Activated CD4-positive, alpha-beta T cell treated with anti-CD3 and anti-CD28 coated beads, Interleukin-2, amount 50 U/mL, for 4 hours (primary cell): ENCODE measurements around the gene CZIB.

ENCODE experiments used
- DNase-seq, 2 experiments: peaks; one replicate each; pipeline ENCODE4 v3.0.0-alpha.2; 2020

Gene CZIB

DNA sequence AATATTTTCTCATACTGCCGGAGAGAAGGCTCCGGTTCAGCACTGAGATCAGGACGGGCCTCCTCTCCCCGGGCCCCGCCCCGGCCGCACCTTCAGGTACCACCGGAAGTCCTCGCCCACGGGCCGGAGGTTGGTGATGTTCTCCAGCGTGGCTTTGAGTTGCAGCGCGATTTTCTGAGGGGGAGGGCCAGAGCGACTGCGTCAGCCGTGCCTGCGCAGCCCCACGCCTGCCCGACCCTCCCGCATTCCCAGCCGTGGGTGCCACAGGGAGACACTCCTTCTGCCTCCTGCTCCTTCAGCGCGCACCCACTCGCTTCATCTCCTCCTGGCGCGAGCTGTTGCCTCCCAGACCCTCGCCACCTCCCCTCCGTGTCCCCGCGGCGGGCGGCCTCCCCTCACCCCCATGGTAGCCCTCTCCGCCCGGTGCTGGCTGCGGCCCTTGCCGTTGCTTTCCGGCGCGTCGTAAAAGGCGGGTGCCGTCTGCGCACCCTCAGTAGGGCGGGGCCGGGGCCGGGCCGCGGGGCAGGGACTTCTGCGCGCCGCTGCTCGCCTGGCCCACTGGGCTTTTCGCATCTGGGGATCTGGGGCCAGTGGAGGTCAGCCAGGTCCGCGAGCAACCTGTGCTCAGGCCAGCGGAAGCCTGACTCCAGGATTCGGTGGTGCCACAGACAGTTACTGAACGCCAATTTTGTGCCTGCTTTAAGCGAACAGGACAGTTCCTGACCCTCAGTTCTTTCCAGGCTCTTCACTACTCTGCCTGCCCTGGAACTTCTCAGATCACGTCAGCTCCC is at the start of gene CZIB:
CZIB (minus strand) TSS at position 464 of the 791 bp plus-strand sequence; CDS start at position 405, 59 bp downstream.
- DNase-seq: peak; percentile 88 to 90

DNA sequence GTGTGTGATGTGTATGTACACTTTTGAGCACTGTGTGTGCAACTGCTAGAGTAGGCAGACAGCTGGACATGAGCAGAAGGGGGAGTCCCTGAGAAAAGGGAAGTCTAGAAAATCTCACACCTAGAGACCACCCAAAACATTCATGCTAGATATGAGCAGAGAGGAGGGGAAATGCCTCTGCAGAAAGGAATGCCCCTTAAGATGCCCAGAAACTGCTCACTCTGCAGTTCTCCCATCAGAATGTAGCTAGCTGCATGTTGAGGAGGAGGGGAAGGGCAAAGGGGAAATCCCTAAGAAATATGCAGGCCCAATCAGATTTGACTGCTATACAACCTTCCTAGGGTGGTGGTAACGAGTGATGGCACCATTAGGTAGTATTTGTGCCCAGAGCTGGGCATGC is 49.7 kb upstream of the CZIB start:
- DNase-seq: no peak

DNA sequence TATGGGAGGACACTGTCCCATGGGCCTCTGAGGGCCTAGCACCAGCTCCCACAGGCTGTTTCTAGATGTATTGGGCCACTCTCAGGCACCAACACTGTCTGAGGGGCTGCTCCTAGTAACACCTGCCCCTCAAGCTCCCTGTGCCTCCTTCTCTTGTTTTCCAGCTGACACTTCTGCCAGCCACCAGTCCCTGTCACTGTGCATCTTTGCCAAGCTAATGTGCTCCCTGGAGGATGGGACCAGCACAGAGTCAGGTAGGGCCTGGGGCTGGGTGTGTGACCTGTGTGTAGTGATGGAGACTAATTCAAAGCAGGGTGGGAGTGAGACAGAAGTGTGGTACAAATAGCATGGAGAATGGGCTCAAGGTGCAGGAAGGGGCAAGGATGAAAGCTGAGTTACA is 47.3 kb upstream of the CZIB start:
- no peak for DNase-seq

DNA sequence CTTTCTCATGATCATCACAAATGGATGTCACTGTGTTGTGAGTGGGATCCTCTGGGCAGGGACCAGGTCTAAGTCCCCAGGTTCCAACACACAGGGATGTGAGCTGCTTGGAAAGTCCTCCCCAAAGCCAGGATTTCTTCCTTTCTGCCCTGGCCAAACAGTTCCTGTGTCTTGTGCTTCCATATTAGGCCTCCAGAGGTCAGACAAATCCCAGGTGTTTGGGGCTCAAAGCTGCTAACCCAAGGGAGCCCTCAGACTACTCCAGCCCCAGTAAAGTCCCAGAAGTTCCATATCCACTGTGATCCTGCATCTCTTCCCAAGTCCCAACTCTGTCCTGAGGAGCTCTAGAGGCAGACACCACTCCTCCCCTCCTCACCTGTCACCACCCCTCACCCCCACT is 45.6 kb upstream of the CZIB start:
- DNase-seq: no peak

DNA sequence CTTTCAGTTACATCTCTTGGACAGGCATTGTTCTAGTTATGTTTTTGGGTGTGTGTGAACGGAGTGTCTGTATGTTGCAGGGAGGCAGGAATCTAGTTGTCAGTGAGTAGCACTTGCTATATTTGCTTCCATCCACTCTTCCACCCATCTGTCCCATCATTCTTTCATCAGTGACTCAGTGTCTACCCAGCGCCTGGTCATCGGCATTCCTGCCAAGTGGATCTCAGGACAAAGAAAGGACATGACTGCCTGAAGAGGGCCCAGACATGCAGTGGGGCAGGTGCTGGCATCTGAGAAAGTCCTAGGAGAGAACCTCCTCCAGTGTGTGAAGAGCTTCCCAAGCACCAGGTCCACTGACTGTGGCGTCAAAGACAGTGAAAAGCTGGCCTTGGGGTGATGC is 45.1 kb upstream of the CZIB start:
- DNase-seq: no peak

DNA sequence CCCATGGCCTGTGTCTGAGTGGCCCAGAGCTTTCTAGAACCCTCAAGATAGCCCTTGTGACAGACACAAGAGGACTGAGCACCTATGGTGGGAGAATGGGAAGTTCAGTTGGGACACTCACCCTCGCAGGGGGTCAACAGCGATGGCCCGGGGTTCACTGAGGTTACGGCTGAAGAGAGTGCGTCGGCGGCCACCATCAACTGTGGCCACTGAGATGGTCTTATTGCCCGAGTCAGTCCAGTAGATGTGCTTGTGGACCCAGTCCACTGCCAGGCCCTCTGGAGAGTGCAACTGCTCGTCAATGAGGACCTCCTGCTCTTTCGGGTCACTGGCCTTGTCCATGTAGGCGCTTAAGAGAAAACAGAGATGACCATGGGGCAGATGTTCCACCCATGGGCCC is 43.6 kb upstream of the CZIB start:
- DNase-seq: no peak

DNA sequence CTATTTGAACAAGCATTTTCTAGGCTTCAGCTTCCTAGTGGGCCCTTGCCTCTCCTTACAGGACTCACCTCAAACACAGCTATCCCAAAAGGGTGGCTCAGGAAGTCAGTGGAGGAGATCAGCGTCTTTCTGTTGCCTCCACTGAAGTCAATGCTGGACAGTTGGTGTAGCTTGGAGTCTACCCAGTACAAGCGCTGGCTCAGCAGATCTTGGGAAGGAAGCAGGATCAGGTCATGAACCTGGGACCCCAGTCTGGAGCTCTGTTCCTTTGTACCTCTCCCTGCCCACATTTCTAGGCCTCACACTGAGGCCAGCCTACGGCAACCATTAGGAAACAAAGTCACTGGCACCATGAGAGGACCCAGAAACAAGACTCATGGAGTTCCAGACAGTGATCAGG is 41.6 kb upstream of the CZIB start:
- no peak for DNase-seq

DNA sequence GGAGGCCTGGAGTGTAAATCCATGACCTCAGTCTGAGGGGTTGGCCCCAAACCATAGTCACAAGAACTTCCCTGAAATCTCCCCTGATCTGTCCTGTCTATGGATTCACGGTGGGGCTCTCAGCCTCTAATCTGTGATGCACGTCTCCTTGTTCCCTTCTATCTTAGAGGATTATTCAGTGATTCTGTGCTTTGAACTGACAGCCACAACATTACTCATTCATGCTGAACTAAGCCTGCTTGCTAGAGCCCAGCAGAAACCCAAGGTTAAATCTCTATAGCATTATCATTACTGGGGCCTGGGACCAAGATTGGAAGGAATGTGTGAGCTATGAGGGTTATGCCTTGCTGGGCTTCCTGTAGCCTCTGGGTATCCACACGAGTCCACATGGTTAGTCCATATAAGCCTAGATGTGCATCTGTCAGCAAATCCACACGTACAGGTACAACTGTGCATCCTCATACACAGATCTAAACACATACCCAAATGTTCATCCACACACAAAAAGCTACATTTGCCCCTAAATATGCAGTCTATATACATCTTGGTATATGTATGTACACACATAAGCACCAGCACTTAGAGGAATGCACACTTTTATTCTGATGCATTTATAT is 40.3 kb upstream of the CZIB start:
- no peak for DNase-seq

DNA sequence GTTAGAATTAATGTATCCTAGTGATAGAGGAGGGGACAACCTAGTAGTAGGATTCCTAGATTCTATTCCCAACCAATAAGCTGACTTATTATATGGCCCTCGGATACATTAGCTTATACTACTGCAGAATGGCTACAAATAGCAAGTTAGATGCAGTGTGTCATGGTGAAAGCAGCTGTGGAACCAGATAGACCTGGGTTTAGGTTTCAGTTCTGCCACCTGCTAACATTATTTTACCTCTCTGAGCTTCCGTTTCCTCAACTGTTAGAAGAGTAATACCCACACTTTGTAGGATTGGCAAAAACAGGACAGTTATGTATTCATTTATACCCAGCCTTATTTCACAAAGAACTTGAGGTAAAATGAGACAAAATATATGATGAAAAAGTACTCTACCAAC is 39.5 kb upstream of the CZIB start:
- DNase-seq: no peak

DNA sequence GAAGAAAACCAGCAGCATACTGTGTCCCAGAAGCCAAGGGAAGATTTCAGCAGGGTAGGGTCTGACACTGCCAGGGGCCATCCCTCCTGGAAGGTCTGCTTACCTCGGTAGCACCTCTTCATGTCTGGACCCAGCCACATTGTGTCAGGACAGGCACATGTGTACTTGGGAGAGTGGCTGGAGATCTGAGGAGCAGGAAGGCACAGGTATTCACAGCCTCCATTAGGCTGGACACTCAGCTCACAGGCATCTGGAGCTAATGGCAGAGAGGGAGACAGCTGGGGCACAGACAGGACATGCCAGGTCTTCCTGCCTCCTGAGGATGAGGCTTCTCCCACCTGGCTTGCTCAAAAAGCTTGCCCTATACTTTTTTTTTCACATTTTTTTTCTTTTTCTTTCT is 37.8 kb upstream of the CZIB start:
- no peak for DNase-seq

DNA sequence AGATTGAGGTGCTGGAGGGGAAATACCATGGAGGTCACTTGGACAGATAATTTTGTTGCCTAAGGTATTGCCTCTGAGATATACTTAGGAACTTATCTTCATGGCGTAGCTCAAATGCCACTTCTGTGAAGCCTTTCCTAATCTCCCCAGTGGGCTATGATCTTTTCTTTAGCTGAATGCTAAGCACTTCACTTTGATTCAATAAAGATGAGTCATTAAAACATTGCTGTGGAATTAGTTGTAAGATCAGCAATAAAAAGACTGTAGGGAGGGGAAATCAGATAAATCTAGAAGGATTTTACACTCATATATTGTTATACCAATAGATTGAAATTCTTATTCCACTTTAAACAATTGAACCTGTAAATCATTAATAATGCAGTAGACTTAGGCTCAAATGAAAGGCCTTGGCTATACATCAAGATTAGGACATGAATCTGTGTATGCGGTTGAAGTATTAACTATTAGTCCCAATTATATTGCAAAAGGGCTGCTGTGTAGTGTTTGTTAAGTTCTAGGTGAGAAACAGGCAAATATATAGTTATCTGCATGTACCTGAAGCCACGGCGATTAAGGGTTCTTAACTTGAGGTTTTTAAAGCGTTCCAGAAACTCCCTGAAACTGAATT is 37.1 kb upstream of the CZIB start:
- no peak for DNase-seq

DNA sequence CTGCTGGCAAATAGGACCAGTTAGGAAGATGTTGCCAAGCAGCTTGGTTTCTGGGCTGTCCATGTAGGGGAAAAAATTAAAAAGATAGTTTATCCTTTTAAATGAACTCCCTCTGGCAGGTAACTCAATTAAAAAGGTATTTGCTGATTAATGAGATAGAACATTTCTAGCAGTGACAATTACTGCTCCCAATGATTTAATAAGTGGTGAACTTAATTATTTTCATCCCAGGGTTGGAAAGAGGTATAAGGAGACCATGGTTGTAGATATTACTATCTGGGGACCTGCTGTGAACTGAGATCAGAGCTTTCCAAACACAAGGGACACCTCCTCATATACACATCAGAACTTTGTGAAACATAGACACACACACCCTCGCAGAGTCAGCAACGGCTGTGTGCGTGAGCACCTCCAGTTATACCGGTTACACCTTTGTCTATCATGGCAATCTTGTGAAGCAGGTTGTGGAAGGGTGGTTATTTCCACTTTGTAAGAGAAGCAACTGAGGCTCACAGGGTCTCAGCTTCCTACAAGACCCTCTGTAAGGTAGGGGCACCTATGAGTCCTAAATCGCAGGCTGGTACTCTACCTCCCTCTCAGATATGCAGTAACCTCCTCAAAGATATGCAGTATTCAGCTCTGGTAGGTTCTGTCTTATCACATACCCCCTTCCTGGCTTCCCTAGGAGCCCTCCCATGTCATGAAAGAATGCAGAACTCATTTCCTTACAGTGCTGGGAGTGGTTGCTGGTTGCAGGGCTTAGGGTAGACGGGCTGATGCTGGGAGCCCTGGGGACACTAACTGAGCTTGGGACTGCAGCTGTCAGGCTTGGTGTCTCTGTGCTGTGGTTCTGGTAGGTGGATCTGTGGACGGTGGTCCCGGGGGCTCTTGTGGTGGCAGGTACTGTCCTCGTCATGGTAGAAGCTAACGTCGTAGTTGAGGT is 36.3 kb upstream of the CZIB start:
- DNase-seq: no peak

DNA sequence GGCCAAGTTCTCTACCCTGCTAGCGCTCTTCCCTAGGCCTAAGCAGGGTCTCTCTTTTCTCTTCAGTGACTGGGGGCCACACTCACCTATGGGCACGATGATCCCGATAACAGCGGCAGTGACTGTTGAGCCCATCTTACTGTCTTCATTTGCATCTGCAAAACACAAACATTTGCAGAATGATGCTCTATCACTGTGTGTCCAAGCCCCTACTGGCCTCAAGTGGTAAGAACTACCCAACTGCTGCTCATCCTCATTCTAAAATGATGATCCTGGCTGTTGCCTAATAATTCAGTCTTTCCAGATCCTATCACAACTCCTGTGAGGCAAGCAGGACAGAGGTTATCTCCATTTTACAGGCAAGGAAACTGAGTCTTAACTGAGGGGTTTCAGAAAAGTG is 34.6 kb upstream of the CZIB start:
- DNase-seq: no peak

DNA sequence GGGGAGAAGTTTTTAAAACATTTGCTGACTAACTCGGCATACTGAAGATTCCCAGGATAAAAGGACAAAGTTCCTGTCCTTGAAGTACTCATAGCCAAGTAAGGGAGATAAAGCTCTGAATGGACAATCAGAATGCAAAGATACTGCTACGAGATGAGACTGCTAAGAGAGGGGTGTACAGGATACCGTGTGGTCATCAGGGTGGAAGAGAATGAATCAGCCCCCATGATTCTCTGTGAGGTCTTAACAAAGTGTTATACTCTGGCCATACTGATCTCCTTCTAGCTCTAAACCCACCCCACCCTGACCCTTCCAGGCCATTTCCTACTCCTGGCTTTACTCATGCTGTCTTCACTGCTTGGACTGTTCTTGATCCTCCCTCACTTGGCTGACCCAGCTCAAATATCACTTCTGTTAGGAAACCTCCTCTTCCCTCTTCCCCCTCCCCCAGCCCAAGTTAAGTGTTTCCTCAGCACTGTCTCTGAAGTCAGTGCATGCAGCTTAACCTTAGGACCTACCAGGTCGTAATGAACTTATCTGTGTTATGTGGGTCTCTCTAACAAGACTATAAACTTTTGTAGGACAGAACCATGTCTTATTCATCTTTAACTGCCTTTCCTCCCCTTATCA is 33.7 kb upstream of the CZIB start:
- no peak for DNase-seq

DNA sequence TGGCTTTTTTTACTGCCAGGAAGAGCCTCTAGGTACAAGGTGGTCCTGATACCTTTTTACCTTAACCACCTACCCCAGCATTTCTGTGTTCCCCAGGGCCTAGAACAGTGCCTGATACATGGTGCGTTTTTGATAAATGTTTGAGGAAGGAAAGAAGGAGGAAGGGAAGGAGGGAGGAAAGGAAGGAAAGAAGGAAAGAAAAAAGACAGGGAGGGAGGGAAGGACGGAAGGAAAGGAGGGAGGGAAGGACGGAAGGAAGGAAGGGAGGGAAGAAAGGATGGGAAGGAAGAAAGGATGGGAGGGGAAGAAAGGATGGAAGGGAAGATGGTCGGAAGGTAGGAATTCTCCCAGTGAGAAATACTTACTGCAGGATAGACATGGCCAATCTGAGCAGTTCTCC is 29.9 kb upstream of the CZIB start:
- no peak for DNase-seq

DNA sequence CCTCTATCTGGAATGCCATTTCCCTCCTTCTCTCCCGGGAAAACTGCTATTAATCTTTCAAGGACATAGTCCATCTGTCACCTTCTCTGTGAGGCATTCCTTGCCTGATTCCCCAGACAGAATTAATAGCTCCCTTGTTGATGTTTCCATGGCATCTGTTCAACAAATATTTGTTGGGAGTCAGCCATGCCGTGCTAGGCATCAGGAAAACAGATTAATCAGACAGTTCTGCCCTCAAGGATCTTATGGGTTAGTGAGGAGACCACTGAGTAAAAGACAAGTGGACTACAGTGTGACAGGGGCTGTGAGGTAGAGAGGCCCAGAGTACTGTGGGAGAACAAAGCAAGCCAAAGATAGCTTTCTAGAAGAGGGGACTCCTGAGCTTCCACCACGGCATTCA is 29.3 kb upstream of the CZIB start:
- DNase-seq: no peak

DNA sequence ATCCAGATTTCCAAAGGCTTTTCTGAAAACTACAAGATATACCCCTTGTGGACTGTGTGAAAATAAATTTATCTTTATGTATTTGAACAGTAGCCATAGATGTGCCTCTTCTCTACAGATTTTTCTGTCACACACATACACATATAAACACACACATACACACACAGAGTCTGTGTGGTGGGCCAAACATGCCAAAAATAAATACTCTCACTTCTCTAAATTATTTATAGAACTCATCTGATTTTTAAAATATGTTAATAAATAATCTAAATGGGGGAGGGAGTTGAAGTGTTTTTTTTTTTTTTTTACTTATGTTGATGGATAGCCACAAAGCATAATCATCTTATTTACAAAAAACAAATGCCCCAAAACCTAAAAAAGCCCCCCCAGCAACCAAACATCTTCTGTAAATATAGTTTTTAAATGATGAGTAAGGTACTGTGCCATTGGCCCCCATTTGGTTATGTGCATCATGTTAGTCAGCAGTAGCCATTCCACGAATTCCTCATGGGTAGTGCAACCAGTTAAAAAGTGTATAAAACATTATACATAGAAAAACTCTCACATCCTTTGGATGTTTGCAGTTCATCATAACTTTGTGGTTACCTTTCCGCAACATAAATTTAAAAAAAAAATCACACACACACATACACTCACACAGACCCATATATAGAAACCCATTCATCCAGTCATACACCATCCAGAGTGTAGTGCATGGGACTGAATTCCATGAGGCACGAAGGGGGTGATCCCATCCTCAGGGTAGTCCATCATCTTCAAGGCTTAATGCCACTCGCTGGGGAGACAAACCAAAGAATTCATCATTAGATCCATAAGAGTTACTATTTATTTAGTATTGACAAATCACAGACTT is 26.1 kb upstream of the CZIB start:
- no peak for DNase-seq

DNA sequence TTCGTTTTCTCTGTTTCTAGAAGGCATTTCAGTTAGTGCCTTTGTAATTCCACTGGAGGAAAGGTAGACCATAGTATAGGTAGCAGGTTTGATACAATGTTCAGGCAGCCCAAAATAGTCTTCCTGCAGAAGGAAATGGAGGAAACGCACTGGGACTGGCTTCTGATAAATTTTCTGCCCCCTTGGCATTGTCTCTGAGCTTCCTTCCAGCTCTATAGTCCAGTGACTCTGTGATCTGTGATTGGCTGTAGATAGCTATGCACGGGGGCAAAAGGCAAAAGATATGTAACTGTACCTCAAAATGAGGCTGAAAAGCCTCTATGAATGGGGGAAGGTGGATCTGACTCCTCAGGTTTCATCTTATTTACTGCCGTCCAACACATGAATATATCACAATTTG is 23.7 kb upstream of the CZIB start:
- DNase-seq: no peak

DNA sequence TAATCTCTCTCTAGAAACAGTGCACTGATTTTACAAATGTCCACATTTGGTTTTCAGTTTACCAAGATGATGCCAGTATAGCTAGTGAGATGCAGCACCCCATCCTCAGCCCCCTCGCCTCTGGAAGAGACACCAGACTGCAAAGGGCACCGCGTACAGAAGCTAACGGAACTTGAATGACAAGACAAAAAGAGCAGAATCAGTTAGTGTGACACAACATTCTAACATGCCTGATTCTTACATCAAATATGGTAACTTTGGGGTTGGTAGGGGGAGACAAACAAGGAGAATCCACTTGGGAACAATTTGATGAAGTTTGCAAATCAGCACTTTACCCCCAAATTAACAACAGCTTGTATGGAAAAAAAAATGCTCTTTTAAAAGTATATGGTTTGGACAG is 21.9 kb upstream of the CZIB start:
- DNase-seq: no peak

DNA sequence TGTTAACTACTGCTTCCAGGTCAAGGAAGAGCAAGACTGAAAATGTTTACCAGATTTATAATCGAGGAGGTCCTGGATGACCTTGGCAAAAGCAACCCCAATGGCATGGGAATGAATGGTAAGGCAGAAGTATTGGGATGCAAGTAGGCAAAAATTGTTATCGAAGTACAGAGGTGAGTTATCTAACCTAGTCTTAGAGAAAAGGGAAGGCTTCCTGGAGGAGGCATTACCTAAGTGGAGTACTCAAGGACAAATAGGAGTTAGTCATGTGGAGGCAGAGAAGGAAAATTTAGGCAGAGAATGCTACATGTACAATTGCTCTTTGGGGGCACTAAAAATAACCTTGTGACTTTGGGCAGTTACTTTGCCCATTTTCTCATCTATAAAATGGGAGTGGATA is 21.4 kb upstream of the CZIB start:
- DNase-seq: no peak
